Left cardiac atrium (tissue), 4 donors: ENCODE data around the gene LITAFD. TPM values are rescaled to one million over a fixed set of nuclear protein-coding genes. Genes with fewer than 3 reads are reported as not detected.
"Not testable (repeated sequence)": the region's sequence is repeated elsewhere in the genome, so short reads cannot be mapped to it uniquely, and the experiment has no call there.

Source experiments
- ATAC-seq, 2 donors: fragments of 200-7000 bp; cut with Tn5 transposase; one replicate each; pipeline ENCODE4 v1.9.1; 2020; ENCODE audit warnings: mild to moderate bottlenecking in 2 of 2, moderate library complexity in 2 of 2
- DNase-seq: peaks from one replicate; pipeline ENCODE4 v3.0.0-alpha.2; 2020
- intact Hi-C, 2 donors: fragments of 100-400 bp; cut with DNase I; formaldehyde crosslinking; loops; one replicate each; pipeline versions ENCODE4 v1.14.1 to v1.15.1; 2022 to 2023
- total RNA-seq, 2 donors: library from RNA; stranded (reverse); fragmentation: NEBNext Ultra II Directional; extraction: Animal tissue kit (Norgen Biotek cat#: 25700); gene quantifications; one replicate each; pipeline ENCODE4 v1.2.1, GENCODE V29; 2021
- donor health status: DM: no; HTN: yes; CAD: no.
- donor health status: DM: no; HTN: yes; CAD: no; lungs with severe emphysema.
- donor health status: DM: yes; HTN: yes; CAD: no.
- donor health status: Dilated cardiomyopathy.

LITAFD gene
- total RNA-seq, 2 donors from 2014 or later, result not detected

- peak; percentile 89 to 93 for ATAC-seq
- intact Hi-C loops, result no loop called here
- peak; percentile 89 for DNase-seq
These were observed 13.5 kb upstream of the LITAFD start, which contains the start of gene CARHSP1 for GRCh38 chr16:8868416-8869211. TSS of gene CARHSP1 (minus strand) at chr16:8869006. CDS start at chr16:8859328, 9,678 bp downstream.

GRCh38 chr16:8869212-8869987 is 12.8 kb upstream of the LITAFD start:
- ATAC-seq (no peak), DNase-seq (no peak)
- intact Hi-C loops, result no loop called here

DNA sequence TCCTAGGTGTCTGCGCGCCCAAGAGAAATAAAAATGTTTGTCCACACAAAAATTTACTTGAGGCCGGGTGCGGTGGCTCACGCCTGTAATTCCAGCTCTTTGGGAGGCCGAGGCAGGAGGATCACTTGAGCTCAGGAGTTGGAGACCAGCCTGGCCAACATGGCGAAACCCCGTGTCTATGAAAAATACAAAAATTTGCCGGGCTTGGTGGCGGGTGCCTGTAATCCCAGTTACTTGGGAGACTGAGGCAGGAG is 12.2 kb upstream of the LITAFD start:
- ATAC-seq, result not testable (repeated sequence)
- intact Hi-C loops, result loop anchor here in 1 of 2 donors (10.0 kb wide), 1 partner anchor 65 kb away; no protein-coding TSS in a partner anchor

DNA sequence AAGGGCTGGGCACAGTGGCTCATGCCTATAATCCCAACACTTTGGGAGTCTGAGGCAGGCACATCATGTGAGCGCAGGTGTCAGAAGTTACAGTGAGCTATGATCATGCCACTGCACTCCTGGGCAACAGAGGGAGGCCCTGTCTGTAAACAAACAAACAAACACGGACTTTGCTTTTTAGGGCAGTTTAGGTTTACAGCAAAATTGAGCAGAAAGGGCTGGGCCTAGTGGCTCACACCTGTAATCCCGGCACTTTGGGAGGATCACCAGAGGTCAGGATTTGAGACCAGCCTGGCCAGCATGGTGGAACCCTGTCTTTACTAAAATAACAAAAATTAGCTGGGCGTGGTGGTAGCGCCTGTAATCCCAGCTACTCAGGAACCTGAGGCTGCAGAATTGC is 10.1 kb upstream of the LITAFD start:
- DNase-seq (no peak), ATAC-seq (no peak)
- intact Hi-C loops, result loop anchor here in 1 of 2 donors (10.0 kb wide), 1 partner anchor 67 kb away; no protein-coding TSS in a partner anchor

More for the DNA sequence above, 12.2 kb upstream of the LITAFD start:
- not testable (repeated sequence) for DNase-seq

DNA sequence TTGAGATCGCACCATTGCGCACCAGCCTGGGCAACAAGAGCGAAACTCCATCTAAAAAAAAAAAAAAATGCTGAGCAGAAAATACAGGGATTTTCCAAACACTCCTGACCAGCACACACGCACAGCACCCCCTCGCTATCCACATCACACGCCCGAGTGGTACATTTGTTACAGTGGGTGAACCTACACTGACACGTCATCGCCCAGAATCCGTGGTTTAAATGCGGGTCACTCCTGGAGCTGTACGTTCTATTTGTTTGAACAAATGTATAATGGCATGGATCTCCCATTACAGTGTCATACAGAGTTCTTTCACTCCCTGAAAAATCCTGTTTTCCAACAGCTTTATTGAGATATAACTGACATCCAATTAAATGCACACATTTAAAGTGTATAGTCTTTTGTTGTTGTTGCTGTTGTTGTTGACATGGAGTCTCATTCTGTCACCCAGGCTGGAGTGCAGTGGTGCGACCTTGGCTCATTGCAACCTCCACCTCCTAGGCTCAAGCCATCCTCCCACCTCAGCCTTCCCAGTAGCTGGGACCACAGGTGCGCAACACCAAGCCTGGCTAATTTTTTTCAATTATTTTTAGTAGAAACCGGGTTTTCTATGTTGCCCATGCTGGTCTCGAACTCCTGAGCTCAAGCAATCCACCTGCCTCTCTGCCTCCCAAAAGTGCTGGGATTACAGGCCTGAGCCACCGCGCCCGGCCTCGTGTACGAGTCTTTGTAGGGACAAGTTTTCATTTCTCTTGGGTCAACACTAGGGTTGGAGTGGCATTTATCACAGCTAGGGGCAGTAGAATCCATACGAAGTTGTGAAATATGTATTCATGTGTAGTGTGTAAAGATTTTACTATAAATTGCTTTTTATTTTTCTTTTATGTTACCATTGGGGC is 8.9 kb upstream of the LITAFD start:
- intact Hi-C loops, result loop anchor here in 1 of 2 donors (10.0 kb wide), 1 partner anchor 68 kb away; no protein-coding TSS in a partner anchor
- DNase-seq (no peak), ATAC-seq (no peak)

GRCh38 chr16:8873866-8874195 is 8.3 kb upstream of the LITAFD start:
- intact Hi-C loops, result loop anchor here in 1 of 2 donors (10.0 kb wide), 1 partner anchor 69 kb away; no protein-coding TSS in a partner anchor
- DNase-seq, ATAC-seq: not testable (repeated sequence)

GRCh38 chr16:8874388-8874787 is 7.8 kb upstream of the LITAFD start:
- ATAC-seq, result peak in 1 of 2 donors; percentile 21
- DNase-seq, result no peak
- intact Hi-C loops, result loop anchor here in 1 of 2 donors (10.0 kb wide), 1 partner anchor 70 kb away; no protein-coding TSS in a partner anchor

DNA sequence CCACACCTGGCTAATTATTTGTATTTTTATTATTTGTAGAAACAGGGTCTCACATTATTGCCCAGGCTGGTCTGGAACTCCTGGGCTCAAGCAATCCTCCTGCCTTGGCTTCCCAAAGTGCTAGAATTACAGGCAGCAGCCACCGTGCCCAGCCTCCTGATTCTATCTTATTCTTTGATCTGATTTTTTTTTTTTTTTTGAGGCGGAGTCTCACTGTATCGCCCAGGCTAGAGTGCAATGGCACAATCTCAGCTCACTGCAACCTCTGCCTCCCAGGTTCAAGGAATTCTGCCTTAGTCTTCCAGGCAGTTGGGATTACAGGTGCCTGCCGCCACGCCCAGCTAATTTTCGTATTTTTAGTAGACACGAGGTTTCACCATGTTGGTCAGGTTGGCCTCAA is 6.8 kb upstream of the LITAFD start:
- not testable (repeated sequence) for ATAC-seq, DNase-seq
- intact Hi-C loops, result loop anchor here in 1 of 2 donors (10.0 kb wide), 1 partner anchor 71 kb away; no protein-coding TSS in a partner anchor

- intact Hi-C loops, result loop anchor here in 1 of 2 donors (10.0 kb wide), 1 partner anchor 73 kb away; no protein-coding TSS in a partner anchor
- DNase-seq (no peak), ATAC-seq (peak in 1 of 2 donors; percentile 15)
These were observed 4.1 kb upstream of the LITAFD start for GRCh38 chr16:8877894-8878522.

GRCh38 chr16:8878523-8878911 is 3.6 kb upstream of the LITAFD start:
- ATAC-seq (peak; percentile 36 to 67), DNase-seq (no peak)
- intact Hi-C loops, result loop anchor here in 1 of 2 donors (10.0 kb wide), 1 partner anchor 74 kb away; no protein-coding TSS in a partner anchor

DNA sequence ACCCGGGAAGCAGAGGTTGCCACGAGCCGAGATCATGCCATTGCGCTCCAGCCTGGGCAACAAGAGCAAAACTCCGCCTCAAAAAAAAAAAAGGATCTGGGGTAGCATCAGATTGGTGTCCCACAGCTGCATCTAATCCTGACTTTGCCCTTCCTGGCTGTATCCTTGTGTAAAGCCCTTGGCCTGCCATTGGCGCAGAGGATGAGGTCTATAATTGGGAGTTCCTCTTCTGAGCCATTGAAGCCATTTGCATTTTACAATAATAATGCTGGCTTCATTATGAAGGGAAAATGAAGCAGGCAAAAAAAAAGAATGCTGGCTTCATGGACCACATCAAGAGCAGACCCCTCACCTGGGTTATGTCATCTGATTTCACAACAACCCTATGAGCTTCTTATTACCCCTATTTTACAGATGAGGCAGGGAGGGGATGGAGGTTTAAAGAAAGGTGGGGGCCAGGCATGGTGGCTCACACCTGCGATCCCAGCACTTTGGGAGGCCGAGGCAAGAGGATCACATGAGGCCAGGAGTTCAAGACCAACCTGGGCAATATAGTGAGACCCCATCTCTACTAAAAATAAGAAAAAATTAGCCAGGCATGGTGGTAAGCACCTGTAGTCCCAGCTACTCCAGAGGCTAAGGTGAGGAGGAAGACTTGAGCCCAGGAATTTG is 1.2 kb upstream of the LITAFD start:
- ATAC-seq, result no peak
- intact Hi-C loops, result loop anchor here (2.0 to 10.0 kb wide), 4 partner anchors 86 to 314 kb away; partner anchors contain the start of genes PMM2 (in 1 of the 2) and TMEM186 (in 1 of the 2)
- no peak for DNase-seq

DNA sequence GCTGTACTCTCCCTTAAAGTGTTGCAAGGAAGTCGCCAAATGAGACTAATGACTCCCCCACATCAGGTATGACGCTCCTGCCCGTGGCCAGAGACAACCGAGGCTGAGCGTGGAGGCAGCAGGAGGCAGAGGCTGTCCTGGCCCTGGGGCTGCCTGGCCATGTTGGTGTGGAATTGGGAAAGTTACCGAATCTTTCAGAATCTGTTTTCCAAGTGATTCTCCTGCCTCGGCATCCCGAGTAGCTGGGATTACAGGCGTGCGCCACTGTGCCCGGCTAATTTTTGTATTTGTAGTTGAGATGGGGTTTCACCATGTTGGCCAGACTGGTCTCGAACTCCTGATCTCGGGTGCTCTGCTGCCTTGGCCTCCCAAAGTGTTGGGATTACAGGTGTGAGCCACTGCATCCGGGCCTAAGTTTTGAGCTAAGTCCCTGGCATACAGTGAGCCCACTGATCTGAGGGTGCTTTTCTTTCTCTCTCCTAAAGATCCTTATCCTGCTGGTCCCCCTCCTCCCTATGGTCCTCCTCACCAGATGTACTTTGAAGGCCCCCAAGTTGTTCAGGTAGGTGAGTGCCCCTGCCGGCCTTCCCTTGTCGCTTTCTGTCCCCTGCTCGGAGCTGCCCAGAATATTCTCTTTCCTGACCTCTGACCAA is 700 bp downstream of the LITAFD start:
- no peak for ATAC-seq
- no peak for DNase-seq
- intact Hi-C loops, result loop anchor here (5.0 to 10.0 kb wide), 3 partner anchors 88 to 316 kb away; partner anchors contain the start of genes PMM2 (in 1 of the 2) and TMEM186 (in 1 of the 2)

DNA sequence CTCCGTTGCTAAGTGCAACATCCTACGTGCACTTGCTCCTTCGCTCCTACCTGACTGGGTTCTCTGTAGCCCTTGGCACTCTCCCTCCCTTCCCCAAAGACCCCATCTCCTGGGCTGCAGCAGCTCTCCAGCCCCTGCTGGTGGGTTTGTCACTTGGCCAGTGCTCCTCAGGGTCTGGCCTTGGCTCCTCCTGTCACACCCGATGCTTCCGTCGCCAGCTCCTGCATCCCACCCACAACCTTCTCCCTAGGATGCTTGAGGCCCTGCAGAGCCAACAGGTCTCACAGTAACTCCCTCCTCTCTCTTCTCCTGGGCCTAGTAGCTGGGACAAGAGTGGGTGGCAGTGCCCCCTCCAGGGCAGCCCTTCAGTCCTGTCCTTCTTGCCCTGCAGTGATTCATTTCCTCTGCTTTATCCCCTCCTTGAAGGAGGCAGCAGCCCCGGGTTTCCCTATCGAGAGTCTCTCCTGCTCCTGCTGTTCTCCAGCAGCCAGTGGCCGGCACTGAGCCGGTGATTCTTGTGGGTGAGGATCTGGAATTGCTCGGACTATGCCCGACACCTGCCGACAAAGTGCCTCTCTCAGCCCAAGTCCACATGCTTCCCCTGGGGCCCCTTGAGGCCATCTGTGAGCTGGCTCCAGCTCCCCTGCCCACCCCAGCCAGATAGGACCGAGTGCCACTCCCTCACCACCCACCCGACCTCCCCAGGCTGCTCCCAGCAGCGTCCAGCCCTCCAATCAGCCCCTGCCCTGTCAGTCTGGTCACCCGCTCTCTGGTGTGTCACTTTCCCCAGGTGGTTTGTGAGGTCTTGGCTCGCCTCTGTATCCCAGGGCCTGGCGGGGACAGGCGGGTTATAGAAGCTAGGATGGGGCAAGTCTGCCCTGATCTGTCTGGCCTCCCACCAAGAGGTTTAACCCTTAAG is 3.8 kb downstream of the LITAFD start:
- no peak for DNase-seq
- peak; percentile 20 to 44 for ATAC-seq
- intact Hi-C loops, result loop anchor here in 1 of 2 donors (10.0 kb wide), 1 partner anchor 91 kb away; the partner anchor contains the start of genes PMM2 and TMEM186

GRCh38 chr16:8886593-8887430 is 4.7 kb downstream of the LITAFD start:
- ATAC-seq, result no peak
- intact Hi-C loops, result loop anchor here in 1 of 2 donors (10.0 kb wide), 1 partner anchor 92 kb away; the partner anchor contains the start of genes PMM2 and TMEM186
- no peak for DNase-seq

GRCh38 chr16:8887431-8887765 is 5.2 kb downstream of the LITAFD start:
- ATAC-seq (no peak), DNase-seq (no peak)
- intact Hi-C loops, result loop anchor here in 1 of 2 donors (10.0 kb wide), 1 partner anchor 93 kb away; the partner anchor contains the start of genes PMM2 and TMEM186
